AG04449 (cell line): ENCODE results near the gene CNPPD1.
A peak's percentile ranks its signal among the peaks of the same experiment; 100 is the strongest.

ENCODE experiments used
- CTCF ChIA-PET: fragments of 350-600 bp; formaldehyde crosslinking; extraction: SDS; loops from one replicate; lab custom pipeline; 2021; ENCODE audit warnings: antibody characterized with exemption; lab: Yijun Ruan, JAX
- POLR2A ChIA-PET: fragments of 400-600, 350-600 bp; formaldehyde crosslinking; extraction: SDS; loops from one replicate; lab custom pipeline; 2020; ENCODE audit warnings: antibody characterized with exemption, inconsistent platforms; lab: Yijun Ruan, JAX
- DNase-seq: peaks from one replicate; pipeline ENCODE4 v3.0.0-alpha.2; 2010; ENCODE audit warnings: low read depth, low spot score
- H3K4me3 ChIP-seq: 2 replicates; pipeline ENCODE4 v1.5.1; 2011; ENCODE audit warnings: low read depth, mild to moderate bottlenecking, control low read depth, low read length
- CTCF ChIP-seq: IDR thresholded peaks from one replicate; pipeline ENCODE4 v1.5.1; 2011; ENCODE audit warnings: mild to moderate bottlenecking, moderate library complexity, low read length, control low read depth, inconsistent platforms; ENCODE audit not compliant: insufficient read depth; ENCODE audit errors: missing control alignments

The CNPPD1 gene

DNA sequence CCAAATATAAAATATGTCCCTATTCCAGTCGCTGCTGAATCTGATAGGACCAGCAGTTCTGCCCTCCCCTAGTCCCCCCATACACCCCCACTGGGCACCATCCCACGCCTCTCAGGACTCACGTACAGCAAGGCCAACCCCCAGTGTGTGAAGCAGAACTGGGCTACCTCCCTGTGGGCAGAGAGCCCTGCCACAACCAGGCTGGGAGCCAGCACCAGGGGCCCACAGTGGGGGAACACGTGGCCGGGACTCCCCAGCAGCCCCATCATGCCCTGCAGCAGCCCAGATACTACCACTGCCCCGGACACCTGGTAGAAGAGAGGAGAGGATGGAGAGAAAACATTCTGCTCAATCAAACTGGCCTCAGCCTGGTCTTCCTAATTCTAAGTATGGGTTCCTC, 8.2 kb downstream of the CNPPD1 start:
- ChIA-PET CTCF (interaction anchor here (1.2 to 9.4 kb wide), 5 partner anchors 8 to 131 kb away, joined by 3 to 154 read pairs (median 46); partner anchors contain the start of gene NHEJ1), POLR2A (no interaction called here)
- TF ChIP-seq CTCF = no peak
- DNase-seq = no peak
- H3K4me3 ChIP-seq = no peak overlapping the region

- POLR2A ChIA-PET = no interaction called here
- DNase-seq = no peak
- TF ChIP-seq CTCF = no peak
- H3K4me3 ChIP-seq = no peak overlapping the region
- CTCF ChIA-PET = interaction anchor here (5.5 kb wide), 1 partner anchor 132 kb away, joined by 46 read pairs; no protein-coding TSS in a partner anchor
These were observed 8.7 kb downstream of the CNPPD1 start for GRCh38 chr2:219167997-219168396.

DNA sequence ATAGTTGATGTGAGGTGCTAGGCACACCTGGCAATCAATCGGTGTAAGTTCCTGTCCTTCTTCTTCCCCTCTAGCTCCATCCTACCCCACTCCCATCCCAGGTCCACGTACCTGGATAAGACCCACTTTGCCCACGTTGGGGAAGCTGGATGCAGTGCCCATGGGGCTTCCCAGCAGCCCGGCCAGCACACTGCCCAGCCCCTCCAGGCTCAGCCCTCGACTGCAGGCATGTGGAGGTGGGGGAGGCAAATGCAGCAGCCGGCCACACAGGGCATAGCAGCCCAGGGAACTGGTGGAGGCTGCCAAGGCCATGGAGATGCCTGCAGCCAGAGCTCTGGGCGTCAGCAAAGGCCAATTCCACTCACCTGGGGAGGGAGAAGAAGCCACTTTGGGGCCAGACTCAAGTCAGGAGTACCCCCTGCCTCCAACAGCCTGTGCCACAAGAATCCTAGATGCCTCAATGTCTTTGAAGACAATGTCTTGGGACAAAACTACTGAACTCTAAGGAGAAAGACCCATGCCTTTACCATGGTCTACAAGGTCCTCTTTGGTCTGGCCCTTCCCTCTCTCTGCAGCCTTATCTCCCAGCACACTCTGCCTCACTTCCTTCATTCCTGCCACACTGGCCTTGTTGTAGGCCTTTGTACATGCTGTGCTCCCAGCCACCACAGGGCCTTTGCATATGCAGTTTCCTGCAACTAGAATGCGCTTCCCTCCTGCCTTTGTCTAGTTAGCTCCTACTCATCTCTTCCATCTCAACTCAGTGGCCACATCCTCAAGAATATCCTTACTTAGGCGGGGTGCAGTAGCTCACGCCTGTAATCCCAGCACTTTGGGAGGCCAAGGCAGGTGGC, 11.4 kb downstream of the CNPPD1 start:
- POLR2A ChIA-PET = no interaction called here
- no peak for TF ChIP-seq CTCF
- CTCF ChIA-PET = interaction anchor here (1.2 to 4.8 kb wide), 6 partner anchors 10 to 186 kb away, joined by 3 to 35 read pairs (median 5); partner anchors contain the start of gene CNPPD1

GRCh38 chr2:219163156-219163555, 13.6 kb downstream of the CNPPD1 start:
- no peak for TF ChIP-seq CTCF
- DNase-seq = no peak
- CTCF ChIA-PET = interaction anchor here (0.8 to 4.8 kb wide), 4 partner anchors 8 to 132 kb away, joined by 4 to 35 read pairs (median 12); partner anchors contain the start of genes CNPPD1 and DNAJB2
- POLR2A ChIA-PET = interaction anchor here (1.0 kb wide), 1 partner anchor 55 kb away, joined by 4 read pairs; no protein-coding TSS in a partner anchor
- no peak overlapping the region for H3K4me3 ChIP-seq

More for the DNA sequence above, 11.4 kb downstream of the CNPPD1 start:
- DNase-seq = no peak
- no peak overlapping the region for H3K4me3 ChIP-seq

DNA sequence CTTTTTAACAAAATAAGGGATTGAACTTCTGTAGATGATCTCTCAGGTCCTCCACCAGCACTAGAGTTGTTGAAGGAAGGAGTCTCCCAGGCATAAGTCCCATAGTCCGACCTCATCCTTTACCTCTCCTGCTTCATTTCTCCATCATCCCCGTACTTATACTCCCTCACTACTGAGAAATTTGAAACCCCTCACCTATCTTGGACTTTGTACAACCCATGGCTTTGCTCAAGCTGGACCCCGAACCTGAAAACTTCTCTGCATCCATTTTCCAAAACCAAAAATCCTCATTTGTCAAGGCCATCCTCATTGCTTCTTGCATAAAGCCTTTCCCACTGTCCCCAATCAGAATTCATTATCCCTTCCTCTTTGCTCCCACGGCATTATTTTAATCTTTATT, 15.6 kb downstream of the CNPPD1 start:
- H3K4me3 ChIP-seq = peak overlapping the region; percentile 87
- ChIA-PET POLR2A (no interaction called here), CTCF (interaction anchor here (3.0 to 13.6 kb wide), 4 partner anchors 12 to 137 kb away, joined by 9 to 366 read pairs (median 213); partner anchors contain the start of genes ANKZF1, ATG9A, CNPPD1 and SLC23A3)
- no peak for TF ChIP-seq CTCF
- DNase-seq = no peak
